MM.1S (cell line): ENCODE data around the gene USB1.

ENCODE experiments used
- EZH2 ChIP-seq: fragments of 300-600 bp; sonication (generic); optimal IDR thresholded peaks from 2 replicates; pipeline ENCODE3; 2017; ENCODE audit warnings: low read depth, mild to moderate bottlenecking, antibody characterized with exemption, low read length, mixed read lengths
- TF ChIP-seq, protein P1 (sequence below): fragments of 300-600 bp; sonication (generic); IDR thresholded peaks from 2 replicates; pipeline ENCODE4 v1.5.1; 2016; ENCODE audit warnings: antibody characterized with exemption, low read length, mixed read lengths

DNA sequence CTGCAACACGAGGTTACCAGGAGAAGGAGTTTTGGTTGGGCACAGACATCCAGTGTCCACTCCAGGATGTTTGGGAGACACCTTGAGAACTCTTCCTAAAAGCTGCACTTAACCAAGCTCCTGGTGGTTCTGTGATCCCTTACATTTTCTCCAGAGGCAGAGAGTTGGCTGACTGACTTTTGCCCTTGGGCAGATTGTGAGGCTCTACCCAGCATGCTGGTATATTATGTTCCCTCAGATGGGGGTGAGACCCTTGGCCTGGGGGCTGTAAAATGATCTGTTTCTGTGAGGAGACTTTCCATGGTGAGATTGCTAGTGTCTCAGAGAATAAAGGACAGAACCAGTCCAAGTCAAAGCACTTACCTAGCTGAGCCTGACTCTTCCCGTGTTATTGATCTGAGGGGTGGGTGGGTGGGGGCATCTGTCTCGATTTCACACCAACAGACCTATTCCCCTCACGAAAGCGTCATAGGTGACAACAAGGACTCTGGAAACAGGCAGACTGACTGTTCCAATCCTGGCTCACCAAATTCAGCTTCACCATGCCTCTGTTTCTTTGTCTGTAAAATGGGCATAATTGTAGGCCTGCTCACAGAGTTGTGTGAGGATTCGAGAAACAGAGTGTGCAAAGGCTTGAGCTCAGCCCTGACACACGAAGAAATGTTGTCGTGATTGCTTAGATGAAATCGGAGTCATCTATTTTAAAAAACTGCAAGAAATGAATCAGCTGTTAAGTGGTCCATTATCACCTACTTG, 12.2 kb downstream of the USB1 start:
- TF ChIP-seq EZH2: no peak
- TF ChIP-seq, protein P1, sequence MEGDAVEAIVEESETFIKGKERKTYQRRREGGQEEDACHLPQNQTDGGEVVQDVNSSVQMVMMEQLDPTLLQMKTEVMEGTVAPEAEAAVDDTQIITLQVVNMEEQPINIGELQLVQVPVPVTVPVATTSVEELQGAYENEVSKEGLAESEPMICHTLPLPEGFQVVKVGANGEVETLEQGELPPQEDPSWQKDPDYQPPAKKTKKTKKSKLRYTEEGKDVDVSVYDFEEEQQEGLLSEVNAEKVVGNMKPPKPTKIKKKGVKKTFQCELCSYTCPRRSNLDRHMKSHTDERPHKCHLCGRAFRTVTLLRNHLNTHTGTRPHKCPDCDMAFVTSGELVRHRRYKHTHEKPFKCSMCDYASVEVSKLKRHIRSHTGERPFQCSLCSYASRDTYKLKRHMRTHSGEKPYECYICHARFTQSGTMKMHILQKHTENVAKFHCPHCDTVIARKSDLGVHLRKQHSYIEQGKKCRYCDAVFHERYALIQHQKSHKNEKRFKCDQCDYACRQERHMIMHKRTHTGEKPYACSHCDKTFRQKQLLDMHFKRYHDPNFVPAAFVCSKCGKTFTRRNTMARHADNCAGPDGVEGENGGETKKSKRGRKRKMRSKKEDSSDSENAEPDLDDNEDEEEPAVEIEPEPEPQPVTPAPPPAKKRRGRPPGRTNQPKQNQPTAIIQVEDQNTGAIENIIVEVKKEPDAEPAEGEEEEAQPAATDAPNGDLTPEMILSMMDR: no peak
